HepG2 (cell line): ENCODE data around the gene BPIFB6. TPM values are rescaled to one million over a fixed set of nuclear protein-coding genes. Genes with fewer than 3 reads are reported as not detected.

ENCODE experiments used
- AGO1 ChIP-seq: fragments of 200-400 bp; formaldehyde crosslinking; IDR thresholded peaks from 2 replicates; pipeline ENCODE4 v1.6.1; 2017; ENCODE audit warnings: mild to moderate bottlenecking, low read depth, low read length, moderate library complexity; ENCODE audit not compliant: poor library complexity, severe bottlenecking
- AKAP8 ChIP-seq: sonication (generic); formaldehyde crosslinking; IDR thresholded peaks from 2 replicates; pipeline ENCODE4 v1.5.1; 2020; ENCODE audit warnings: mild to moderate bottlenecking, missing genetic modification reagents
- ATAD3A ChIP-seq: sonication (generic); formaldehyde crosslinking; IDR thresholded peaks from 2 replicates; pipeline ENCODE4 v1.4.0; 2020; ENCODE audit warnings: missing genetic modification reagents
- ATF4 ChIP-seq, 2 experiments: fragments of 450-650 bp in 1 of 2; sonication (generic) in 1 of 2; formaldehyde crosslinking; IDR thresholded peaks; 2 replicates each; pipeline versions ENCODE4 v1.5.0 to v1.8.0; 2020 to 2022; ENCODE audit warnings: mild to moderate bottlenecking in 1 of 2, missing genetic modification reagents in 1 of 2
- ATM ChIP-seq: fragments of 450-650 bp; IDR thresholded peaks from 2 replicates; pipeline ENCODE4 v1.7.1; 2017; ENCODE audit warnings: mild to moderate bottlenecking, borderline replicate concordance
- GTF2F1 ChIP-seq: fragments of 150-350 bp; IDR thresholded peaks from 2 replicates; pipeline ENCODE4 v1.6.1; 2014; ENCODE audit warnings: low read length
- JARID2 ChIP-seq: sonication (generic); formaldehyde crosslinking; IDR thresholded peaks from 2 replicates; pipeline ENCODE4 v1.8.1; 2023; ENCODE audit warnings: missing genetic modification reagents, inconsistent platforms; ENCODE audit not compliant: insufficient replicate concordance
- JDP2 ChIP-seq: sonication (generic); formaldehyde crosslinking; IDR thresholded peaks from 2 replicates; pipeline ENCODE4 v1.8.1; 2022; ENCODE audit warnings: missing genetic modification reagents, borderline replicate concordance
- KDM2A ChIP-seq: sonication (generic); formaldehyde crosslinking; IDR thresholded peaks from 2 replicates; pipeline ENCODE4 v1.4.0; 2020; ENCODE audit warnings: low read depth, missing genetic modification reagents, borderline replicate concordance
- KDM6A ChIP-seq: IDR thresholded peaks from 2 replicates; pipeline ENCODE4 v1.6.1; 2016; ENCODE audit warnings: low read depth
- NFE2L2 ChIP-seq: fragments of 150-350 bp; IDR thresholded peaks from 2 replicates; pipeline ENCODE4 v1.6.1; 2014; ENCODE audit warnings: low read length
- PHF5A ChIP-seq: IDR thresholded peaks from one replicate; pipeline ENCODE4 v1.6.1; 2018; ENCODE audit warnings: low read depth, missing genetic modification reagents; ENCODE audit not compliant: unreplicated experiment
- POGZ ChIP-seq: sonication (generic); formaldehyde crosslinking; IDR thresholded peaks from 2 replicates; pipeline ENCODE4 v1.4.0; 2020; ENCODE audit warnings: mild to moderate bottlenecking, missing genetic modification reagents
- RAD51 ChIP-seq: fragments of 450-650 bp; IDR thresholded peaks from 2 replicates; pipeline ENCODE4 v1.6.1; 2016; ENCODE audit warnings: borderline replicate concordance
- TARDBP ChIP-seq: sonication (generic); formaldehyde crosslinking; IDR thresholded peaks from 2 replicates; pipeline ENCODE4 v1.8.0; 2022; ENCODE audit warnings: mild to moderate bottlenecking, missing genetic modification reagents
- TFDP1 ChIP-seq: IDR thresholded peaks from 2 replicates; pipeline ENCODE4 v1.6.1; 2016; ENCODE audit warnings: missing compliant biosample characterization, missing genetic modification reagents, borderline replicate concordance
- TRIM24 ChIP-seq: sonication (generic); formaldehyde crosslinking; IDR thresholded peaks from 2 replicates; pipeline ENCODE4 v1.8.0; 2022; ENCODE audit warnings: mild to moderate bottlenecking, missing genetic modification reagents
- ZKSCAN8 ChIP-seq: IDR thresholded peaks from 2 replicates; pipeline ENCODE4 v1.6.1; 2016; ENCODE audit warnings: borderline replicate concordance, missing genetic modification reagents, missing compliant biosample characterization
- ZMYM2 ChIP-seq: sonication (generic); formaldehyde crosslinking; IDR thresholded peaks from 2 replicates; pipeline ENCODE4 v1.8.0; 2022; ENCODE audit warnings: mild to moderate bottlenecking, missing genetic modification reagents
- ZNF282 ChIP-seq: fragments of 450-650 bp; IDR thresholded peaks from 2 replicates; pipeline ENCODE4 v1.6.1; 2018; ENCODE audit not compliant: partially characterized antibody
- ZNF432 ChIP-seq: sonication (generic); formaldehyde crosslinking; IDR thresholded peaks from 2 replicates; pipeline ENCODE4 v1.5.0; 2020; ENCODE audit warnings: missing genetic modification reagents, mild to moderate bottlenecking, borderline replicate concordance
- ZNF510 ChIP-seq: sonication (generic); formaldehyde crosslinking; IDR thresholded peaks from 2 replicates; pipeline ENCODE4 v1.4.0; 2020; ENCODE audit warnings: low read depth, mild to moderate bottlenecking, missing genetic modification reagents
- ZSCAN20 ChIP-seq: sonication (generic); formaldehyde crosslinking; IDR thresholded peaks from 2 replicates; pipeline ENCODE4 v1.4.0; 2020; ENCODE audit warnings: missing genetic modification reagents, mild to moderate bottlenecking, borderline replicate concordance
- polyA plus RNA-seq, 8 experiments: library from polyadenylated mRNA; depleted of rRNA in 3 of 8; stranded (reverse) in 7 of 8; unstranded in 1 of 8; fragments of >200 nt; fragmentation: Illumina TruSeq in 4 of 8; extraction: Trizol in 4 of 8; gene quantifications; 2 replicates each; pipeline versions ENCODE4 v1.2.1 to v1.2.3, GENCODE V29; 2011 to 2016; ENCODE audit warnings: low read depth in 4 of 8, missing spikeins in 1 of 8, mixed read lengths in 1 of 8; ENCODE audit not compliant: insufficient read depth in 1 of 8
- total RNA-seq, 5 experiments: library from RNA; depleted of rRNA; stranded (reverse); fragments of >200 nt; fragmentation: Illumina TruSeq; extraction: Trizol; gene quantifications; 2 replicates each; pipeline ENCODE4 v1.2.3, GENCODE V29; 2016; ENCODE audit warnings: low read depth in 1 of 5
- TF ChIP-seq, protein P1 (sequence below): sonication (generic); formaldehyde crosslinking; IDR thresholded peaks from 2 replicates; pipeline ENCODE4 v1.8.1; 2023; ENCODE audit warnings: missing genetic modification reagents, mild to moderate bottlenecking, borderline replicate concordance
- TF ChIP-seq, protein P2 (sequence below): sonication (generic); formaldehyde crosslinking; IDR thresholded peaks from 2 replicates; pipeline ENCODE4 v1.4.0; 2020; ENCODE audit warnings: mild to moderate bottlenecking, missing genetic modification reagents
- TF ChIP-seq, protein P3 (sequence below): sonication (generic); formaldehyde crosslinking; IDR thresholded peaks from 2 replicates; pipeline ENCODE4 v1.8.0; 2023; ENCODE audit warnings: mild to moderate bottlenecking, missing genetic modification reagents

Gene BPIFB6
- total and polyA plus RNA-seq, 2 of the 13 experiments (the other 11 are each of a cell fraction or from before 2014, with no cell fraction given): 0.13 to 1.7 TPM

DNA sequence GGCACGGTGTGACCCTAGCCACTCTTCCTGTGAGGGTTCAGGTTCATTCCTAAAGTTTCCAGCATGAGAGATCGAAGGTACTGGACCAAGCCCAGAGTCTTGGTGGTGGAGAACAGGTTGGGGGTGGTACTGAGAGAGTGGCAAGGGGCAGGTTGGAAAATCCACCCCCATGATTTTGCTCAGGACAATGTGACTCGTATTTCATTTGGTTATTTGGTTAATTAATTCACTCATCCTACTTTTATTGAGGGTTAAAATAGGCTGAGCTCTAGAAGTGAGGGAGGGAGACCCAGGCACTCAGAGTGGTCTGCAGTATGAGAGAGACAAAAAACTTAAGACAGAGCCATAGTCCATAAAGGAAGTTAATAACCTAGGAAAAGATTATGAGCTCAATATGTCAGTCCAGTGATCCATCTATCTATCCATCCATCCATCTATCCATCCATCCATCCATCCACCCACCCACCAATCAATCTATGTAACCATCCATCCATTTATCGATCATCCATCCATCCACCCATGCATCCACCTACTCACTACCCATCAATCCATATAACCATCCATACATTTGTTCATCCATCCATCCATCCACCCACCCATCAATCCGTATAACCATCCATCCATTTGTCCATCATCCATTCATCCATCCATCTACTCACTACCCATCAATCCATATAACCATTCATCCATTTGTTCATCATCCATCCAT is 6.7 kb upstream of the BPIFB6 start (continued):
- TF ChIP-seq, protein P1, sequence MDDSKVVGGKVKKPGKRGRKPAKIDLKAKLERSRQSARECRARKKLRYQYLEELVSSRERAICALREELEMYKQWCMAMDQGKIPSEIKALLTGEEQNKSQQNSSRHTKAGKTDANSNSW (CRISPR knock-in tag): no peak
- TF ChIP-seq KDM6A (CRISPR knock-in tag) (no peak), ZNF510 (CRISPR knock-in tag) (no peak), PHF5A (CRISPR knock-in tag) (peak; percentile 19), JARID2 (CRISPR knock-in tag) (no peak), ATAD3A (CRISPR knock-in tag) (no peak), POGZ (CRISPR knock-in tag) (no peak), NFE2L2 (no peak), ZNF282 (peak; percentile 75), ATF4 (CRISPR knock-in tag; IDR thresholded peaks at IDR 0.05) (no peak), TFDP1 (CRISPR knock-in tag) (no peak), KDM2A (CRISPR knock-in tag) (peak; percentile 34; the same call in 1 of the 2 replicates), JDP2 (no peak), ZMYM2 (CRISPR knock-in tag) (0 out of 2 replicates have a peak, but pooled peaks have one; percentile 51), AKAP8 (peak; percentile 95), RAD51 (peak; percentile 4; the same call in 1 of the 2 replicates), ZSCAN20 (CRISPR knock-in tag) (0 out of 2 replicates have a peak, but pooled peaks have one; percentile 61), ZNF432 (CRISPR knock-in tag) (no peak), AGO1 (no peak), ATM (peak; percentile 69; the same call in 1 of the 2 replicates), ZKSCAN8 (CRISPR knock-in tag) (peak; percentile 12; the same call in 1 of the 2 replicates), GTF2F1 (no peak), TRIM24 (CRISPR knock-in tag) (no peak), TARDBP (CRISPR knock-in tag) (peak; percentile 60; the same call in 1 of the 2 replicates)
- TF ChIP-seq, protein P2, sequence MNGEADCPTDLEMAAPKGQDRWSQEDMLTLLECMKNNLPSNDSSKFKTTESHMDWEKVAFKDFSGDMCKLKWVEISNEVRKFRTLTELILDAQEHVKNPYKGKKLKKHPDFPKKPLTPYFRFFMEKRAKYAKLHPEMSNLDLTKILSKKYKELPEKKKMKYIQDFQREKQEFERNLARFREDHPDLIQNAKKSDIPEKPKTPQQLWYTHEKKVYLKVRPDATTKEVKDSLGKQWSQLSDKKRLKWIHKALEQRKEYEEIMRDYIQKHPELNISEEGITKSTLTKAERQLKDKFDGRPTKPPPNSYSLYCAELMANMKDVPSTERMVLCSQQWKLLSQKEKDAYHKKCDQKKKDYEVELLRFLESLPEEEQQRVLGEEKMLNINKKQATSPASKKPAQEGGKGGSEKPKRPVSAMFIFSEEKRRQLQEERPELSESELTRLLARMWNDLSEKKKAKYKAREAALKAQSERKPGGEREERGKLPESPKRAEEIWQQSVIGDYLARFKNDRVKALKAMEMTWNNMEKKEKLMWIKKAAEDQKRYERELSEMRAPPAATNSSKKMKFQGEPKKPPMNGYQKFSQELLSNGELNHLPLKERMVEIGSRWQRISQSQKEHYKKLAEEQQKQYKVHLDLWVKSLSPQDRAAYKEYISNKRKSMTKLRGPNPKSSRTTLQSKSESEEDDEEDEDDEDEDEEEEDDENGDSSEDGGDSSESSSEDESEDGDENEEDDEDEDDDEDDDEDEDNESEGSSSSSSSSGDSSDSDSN (CRISPR knock-in tag): no peak
- TF ChIP-seq, protein P3, sequence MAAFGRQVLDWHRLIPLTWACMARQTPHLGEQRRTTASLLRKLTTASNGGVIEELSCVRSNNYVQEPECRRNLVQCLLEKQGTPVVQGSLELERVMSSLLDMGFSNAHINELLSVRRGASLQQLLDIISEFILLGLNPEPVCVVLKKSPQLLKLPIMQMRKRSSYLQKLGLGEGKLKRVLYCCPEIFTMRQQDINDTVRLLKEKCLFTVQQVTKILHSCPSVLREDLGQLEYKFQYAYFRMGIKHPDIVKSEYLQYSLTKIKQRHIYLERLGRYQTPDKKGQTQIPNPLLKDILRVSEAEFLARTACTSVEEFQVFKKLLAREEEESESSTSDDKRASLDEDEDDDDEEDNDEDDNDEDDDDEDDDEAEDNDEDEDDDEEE (CRISPR knock-in tag): no peak
